SIG-M5 (cell line): ENCODE measurements around the gene NMRK1.

ENCODE experiments used
- DNase-seq: peaks from one replicate; lab custom pipeline; 2025; lab: John Stamatoyannopoulos, UW

Gene NMRK1

GRCh38 chr9:75087824-75088645, at the start of gene NMRK1, which contains the start of gene OSTF1:
Gene NMRK1 (minus strand): TSS chr9:75088155. CDS start chr9:75083115, 5,040 bp downstream.
Gene OSTF1 (plus strand): TSS chr9:75088514. CDS start chr9:75088693, 179 bp downstream.
- peak; percentile 36 for DNase-seq

- no peak for DNase-seq
Measured at GRCh38 chr9:75134495-75134894, 46.5 kb upstream of the NMRK1 start.

DNA sequence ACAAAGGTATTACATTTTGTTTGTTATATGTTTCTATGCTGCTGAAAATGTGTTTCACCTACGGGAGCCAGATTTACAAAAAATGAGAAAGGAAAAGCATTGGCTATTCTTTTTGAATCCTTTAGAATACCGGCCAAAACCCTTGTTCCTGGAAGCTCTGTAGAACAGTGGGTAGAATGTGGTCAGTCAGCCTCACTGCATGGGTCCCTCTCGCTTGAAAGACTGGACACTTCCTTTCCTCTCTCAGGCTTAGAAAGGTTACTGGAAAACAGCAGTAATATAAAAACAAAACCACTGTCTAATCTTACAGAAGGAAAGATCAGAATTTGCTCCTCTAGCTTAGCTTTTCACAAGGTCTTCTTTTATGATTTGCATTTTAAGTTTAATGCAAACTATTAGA, 45.4 kb upstream of the NMRK1 start:
- DNase-seq: no peak

GRCh38 chr9:75132244-75132643, 44.3 kb upstream of the NMRK1 start:
- no peak for DNase-seq

GRCh38 chr9:75131700-75132099, 43.7 kb upstream of the NMRK1 start:
- DNase-seq: no peak

DNA sequence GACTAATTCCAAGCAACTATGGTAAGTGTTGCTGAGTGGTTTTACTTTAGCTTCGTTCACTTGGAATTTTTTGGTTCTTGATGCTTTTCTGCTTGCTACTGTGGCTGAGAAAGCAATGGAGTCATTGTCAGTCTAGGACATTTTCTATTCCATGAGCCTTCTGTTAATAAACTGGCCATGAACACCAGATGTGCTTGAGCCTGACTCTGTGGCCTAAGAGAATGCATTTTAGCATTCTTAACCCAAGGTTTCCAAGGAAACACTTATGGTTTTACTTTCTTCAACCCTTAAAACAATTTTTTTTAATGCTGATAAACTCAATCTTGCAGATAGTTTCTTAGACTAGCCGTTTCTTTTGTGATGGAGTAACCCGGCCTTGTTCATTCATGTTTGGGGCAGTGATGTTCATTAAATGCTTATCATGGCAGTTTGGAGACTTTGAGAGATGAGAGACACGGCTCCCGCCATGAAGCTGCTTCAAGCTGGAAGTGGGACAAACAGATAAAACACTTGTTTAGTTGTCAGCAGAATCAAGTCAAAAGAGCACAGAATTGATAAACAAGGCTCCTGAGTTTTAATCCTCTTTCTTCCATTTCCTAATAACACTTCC, 42.8 kb upstream of the NMRK1 start:
- DNase-seq: no peak

DNA sequence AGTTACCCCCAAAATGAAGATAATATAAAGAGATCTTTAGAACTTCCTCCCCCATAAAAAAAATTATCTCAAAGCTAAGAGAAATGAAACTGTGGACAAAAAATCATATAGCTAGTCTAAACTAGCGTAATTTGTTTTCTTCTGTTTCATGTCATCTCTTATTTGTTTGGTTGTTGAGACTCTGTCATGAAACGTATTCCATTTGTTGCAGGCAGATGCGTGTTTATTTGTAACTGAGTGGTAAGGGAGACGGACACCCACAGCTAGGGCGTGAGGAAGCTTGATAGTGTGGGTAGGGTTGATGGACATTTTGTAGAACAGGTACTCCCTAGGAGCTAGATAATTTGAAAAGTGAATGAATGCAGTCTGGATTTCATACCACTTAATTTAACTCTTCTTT, 42.2 kb upstream of the NMRK1 start:
- no peak for DNase-seq

DNA sequence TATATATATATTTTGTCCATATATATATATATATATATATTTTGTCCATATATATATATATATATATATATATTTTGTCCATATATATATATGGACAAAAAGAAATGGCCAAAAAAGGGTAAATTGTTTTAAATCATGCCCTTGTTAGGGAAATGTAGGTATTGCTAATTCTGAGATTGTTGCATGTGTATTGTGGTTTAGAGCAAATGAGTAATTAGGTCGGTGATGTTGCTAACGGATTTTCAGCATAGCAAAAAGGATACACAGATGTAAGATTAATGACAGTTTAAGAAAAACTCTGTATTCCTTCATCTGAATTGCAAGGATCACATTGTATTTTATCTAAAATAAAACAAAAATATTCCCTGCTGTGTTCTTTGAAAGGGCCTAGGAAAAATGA, 40.6 kb upstream of the NMRK1 start:
- DNase-seq: no peak

GRCh38 chr9:75123696-75124095, 35.7 kb upstream of the NMRK1 start:
- DNase-seq: no peak

DNA sequence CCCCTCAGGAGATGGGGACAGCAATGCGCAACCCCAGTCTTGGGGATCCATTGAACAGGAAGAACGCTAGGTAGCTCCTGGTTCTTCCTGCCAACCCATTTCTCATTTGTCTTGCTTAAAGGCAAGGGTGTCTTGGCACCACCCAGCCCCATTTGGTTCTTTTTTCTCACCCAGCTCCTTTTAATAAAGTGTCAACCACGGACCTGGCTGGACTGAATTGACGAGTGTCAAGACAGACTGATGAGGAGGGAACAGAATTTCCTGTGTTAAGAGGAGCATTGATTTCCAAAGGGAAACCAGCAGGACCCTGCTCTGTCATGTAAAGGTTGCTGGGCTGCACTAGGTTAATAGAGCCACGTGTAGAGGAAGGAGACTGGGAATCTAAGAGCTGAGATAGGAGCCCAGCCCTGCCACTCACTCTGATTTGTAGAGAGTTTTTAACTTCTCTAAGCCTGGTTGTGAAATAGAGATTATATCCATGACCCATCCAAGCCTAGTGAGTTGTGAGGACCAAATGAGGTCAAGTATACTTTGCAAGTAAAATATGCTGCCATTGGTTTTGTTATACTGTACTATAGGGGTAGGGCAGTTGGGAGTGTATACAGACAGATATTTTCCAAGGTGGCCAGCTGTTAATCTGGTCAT, 34.1 kb upstream of the NMRK1 start:
- DNase-seq: no peak

- no peak for DNase-seq
Measured at GRCh38 chr9:75120686-75121085, 32.7 kb upstream of the NMRK1 start.

DNA sequence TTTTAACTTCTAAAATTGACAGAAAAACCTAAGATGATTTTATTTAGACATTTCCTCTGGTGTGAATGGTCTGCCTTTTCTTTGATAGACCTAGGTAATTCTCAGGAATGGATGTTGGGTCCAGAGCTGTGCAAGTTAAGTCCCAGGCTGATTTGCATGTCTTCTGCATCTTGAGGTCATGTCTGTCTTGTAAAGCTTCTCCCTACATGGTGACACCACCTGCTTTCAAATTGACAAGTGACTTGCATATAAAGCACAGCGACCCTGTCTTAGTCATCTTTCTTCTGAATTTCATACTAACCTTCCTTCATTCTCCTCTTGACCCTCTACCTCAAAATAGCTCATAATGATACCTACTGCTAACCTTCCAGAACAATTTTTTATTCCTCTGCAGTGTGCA, 29.6 kb upstream of the NMRK1 start:
- no peak for DNase-seq

DNA sequence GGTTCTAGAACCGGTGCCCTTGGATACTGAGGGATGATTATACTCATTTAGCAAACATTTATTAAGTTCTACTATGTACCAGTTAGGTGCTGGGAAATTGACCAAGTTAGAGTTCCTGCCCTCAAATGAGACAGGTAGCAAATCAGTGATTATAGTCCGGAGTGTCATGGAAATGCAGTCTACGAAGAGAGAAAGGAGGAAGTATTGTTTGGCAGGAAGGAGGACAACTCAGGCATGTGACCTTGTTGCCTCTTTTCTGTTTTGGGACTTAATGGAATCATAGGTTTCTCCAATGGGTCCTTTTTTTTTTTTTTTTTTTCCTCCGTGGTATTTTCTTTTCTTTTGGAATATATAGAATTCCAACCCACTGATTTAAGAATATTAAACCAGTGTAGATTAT, 28.4 kb upstream of the NMRK1 start:
- no peak for DNase-seq

DNA sequence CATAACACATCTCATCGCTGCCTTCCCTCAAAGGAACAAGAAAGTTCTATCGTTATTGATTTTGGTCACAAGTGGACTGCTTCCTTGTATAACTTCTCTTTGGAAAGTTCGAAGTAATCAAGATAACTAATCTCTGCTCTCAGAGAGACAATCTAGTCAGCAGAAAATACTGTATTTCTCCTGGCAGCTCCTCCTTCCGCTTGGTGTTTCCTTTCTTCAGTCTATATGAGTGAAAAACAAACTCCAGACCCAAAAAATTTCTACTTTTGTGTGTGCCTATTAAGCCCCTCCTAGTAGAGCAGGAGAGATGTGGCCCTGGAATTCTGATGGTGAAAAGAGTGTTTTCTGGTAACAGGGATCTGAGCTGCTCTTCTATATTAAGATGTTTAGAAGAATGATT, 24.8 kb upstream of the NMRK1 start:
- no peak for DNase-seq

- DNase-seq: no peak
Measured at GRCh38 chr9:75111019-75111622, 23.2 kb upstream of the NMRK1 start.

- no peak for DNase-seq
Measured at GRCh38 chr9:75109210-75109839, 21.4 kb upstream of the NMRK1 start.

GRCh38 chr9:75108571-75108970, 20.6 kb upstream of the NMRK1 start:
- no peak for DNase-seq

DNA sequence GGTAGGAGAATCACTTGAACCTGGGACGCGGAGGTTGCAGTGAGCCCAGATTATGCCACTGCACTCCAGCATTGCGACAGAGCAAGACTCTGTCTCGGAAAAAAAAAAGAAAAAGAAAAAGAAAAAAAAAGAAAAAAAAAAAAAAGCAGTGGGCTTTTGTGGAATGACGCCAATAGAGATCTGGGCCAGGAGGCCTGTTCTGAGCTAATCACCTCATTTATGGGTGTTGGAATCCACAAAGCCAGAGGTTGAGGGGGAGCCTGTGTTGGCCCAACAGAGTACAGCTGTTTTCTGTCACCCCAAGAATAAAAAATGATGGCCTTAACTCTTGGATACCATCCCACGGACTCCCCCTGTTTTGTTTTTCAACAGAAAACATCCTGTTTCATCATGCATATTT, 18.9 kb upstream of the NMRK1 start:
- DNase-seq: no peak

GRCh38 chr9:75105841-75106240, 17.9 kb upstream of the NMRK1 start:
- no peak for DNase-seq

DNA sequence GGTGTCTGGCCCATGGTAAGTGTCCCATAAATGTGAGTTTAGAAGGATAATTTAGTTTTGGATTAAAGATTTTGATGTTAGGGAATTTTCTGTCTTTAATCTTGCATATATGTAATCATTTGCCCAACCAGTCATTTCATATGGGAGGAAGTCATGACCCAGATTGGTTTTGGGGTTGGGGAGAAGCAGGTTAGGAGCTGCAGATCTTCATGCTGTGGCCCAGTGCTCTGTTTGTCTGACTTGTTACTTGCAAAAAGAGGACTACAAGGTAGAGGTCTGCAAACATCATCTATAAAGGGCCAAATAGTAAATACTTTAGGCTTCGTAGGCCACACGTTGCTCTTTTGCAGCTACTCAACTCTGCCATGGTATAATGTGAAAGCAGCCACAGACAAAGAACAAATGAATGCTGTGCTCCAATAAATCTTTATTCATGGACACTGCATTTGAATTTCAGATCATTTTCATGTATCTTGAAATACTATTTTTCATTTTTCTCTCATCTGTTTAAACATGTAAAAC, 17.1 kb upstream of the NMRK1 start:
- no peak for DNase-seq

DNA sequence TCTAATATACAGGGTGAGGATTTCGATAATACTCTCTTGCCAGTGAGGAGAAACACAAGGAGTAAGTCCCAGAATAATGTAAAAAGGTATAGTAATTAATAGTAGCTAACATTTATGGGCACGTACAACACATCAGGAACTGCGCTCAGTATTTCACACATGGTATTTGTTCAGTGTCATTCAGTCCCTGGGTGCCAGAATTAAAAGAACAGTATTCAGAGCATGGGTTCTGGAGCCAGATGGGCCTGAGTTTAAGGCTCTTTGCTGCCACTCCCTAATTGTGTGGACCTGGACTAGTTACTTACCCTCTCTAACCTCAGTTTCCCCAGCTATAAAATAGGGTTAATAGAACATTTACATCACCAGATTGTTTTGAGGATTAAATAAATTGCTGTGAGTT, 16.7 kb upstream of the NMRK1 start:
- no peak for DNase-seq

DNA sequence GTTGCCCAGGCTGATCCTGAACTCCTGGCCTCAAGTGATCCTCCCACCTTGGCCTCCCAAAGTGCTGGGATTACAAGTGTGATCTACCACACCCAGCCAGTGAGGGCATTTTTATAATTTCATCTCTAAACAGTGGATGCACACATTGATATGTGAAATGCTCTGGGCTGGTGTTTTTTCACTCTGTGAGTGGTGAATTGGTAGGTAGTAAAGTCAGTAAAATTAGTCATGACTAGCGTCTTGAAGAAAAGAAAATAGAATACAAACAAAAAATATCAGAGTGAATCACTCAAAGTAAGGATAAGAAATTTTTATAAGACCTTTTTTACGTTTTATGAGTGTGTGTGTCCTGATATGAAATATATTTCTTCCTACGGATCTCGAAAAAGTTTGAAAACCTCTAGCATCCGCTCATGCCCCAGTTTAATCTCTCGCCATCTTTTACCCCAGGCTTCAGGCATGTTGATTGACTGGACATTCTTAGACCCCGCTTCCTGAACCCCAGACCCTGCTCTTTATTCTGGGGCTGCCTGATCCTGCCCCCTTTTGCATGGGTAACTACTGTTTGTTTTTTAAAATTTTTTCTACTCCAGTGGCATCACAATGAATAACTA, 14.3 kb upstream of the NMRK1 start:
- DNase-seq: no peak
